Measurements from ENCODE around the gene LRRC66.

LRRC66 gene

GRCh38 chr4:52037689-52038102 is 17.5 kb upstream of the LRRC66 start:
- H3K4me1 ChIP-seq, result peaks cover 15% of the 10 kb centered on the region
- H3K4me3 ChIP-seq, result peak overlapping the region; percentile 64
- DNase-seq (ENCODE audit: low spot score in 2 of 2), result peak; percentile 21 to 46
- no peaks in the 10 kb centered on the region for H3K27me3 ChIP-seq (ENCODE audit: low read depth)
- in situ Hi-C loops (cut with MboI; ENCODE audit: low sequenced_read_pairs), result no loop called here
- no peaks in the 10 kb centered on the region for H3K36me3 ChIP-seq (replicated peaks)
- H3K9me3 ChIP-seq, result no peaks in the 10 kb centered on the region

GRCh38 chr4:52036886-52037530 is 16.8 kb upstream of the LRRC66 start:
- H3K4me1 ChIP-seq, result peaks cover 15% of the 10 kb centered on the region
- H3K36me3 ChIP-seq (replicated peaks), result no peaks in the 10 kb centered on the region
- peak overlapping the region; percentile 64 for H3K4me3 ChIP-seq
- in situ Hi-C loops (cut with MboI; ENCODE audit: low sequenced_read_pairs), result no loop called here
- DNase-seq (ENCODE audit: low spot score in 2 of 2), result no peak
- H3K27me3 ChIP-seq (ENCODE audit: low read depth), result no peaks in the 10 kb centered on the region
- no peaks in the 10 kb centered on the region for H3K9me3 ChIP-seq

DNA sequence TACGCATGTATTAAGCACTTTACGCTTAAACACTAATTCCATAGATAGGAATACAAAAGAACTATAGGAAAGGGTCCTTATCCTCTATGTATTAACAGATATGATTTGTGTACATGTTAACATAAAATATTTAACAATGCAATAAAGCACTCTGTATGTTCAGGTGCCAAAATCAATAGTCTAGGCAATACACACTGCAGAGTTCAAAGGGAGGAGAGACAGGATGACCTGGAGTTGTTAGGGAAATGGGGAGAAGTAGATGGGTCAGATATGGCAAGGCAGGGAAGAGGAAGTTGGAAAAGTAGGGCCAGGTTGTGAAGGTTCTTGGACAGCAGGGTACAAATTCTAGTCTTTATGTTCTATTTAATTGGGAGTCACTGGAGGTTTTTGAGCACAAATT is 15.0 kb upstream of the LRRC66 start:
- Histone ChIP-seq H3K9me3 (no peaks in the 10 kb centered on the region), H3K4me3 (no peak overlapping the region), H3K27me3 (ENCODE audit: low read depth) (no peaks in the 10 kb centered on the region), H3K4me1 (peaks cover 15% of the 10 kb centered on the region), H3K36me3 (replicated peaks) (no peaks in the 10 kb centered on the region)
- DNase-seq (ENCODE audit: low spot score in 2 of 2), result no peak
- in situ Hi-C loops (cut with MboI; ENCODE audit: low sequenced_read_pairs), result no loop called here

DNA sequence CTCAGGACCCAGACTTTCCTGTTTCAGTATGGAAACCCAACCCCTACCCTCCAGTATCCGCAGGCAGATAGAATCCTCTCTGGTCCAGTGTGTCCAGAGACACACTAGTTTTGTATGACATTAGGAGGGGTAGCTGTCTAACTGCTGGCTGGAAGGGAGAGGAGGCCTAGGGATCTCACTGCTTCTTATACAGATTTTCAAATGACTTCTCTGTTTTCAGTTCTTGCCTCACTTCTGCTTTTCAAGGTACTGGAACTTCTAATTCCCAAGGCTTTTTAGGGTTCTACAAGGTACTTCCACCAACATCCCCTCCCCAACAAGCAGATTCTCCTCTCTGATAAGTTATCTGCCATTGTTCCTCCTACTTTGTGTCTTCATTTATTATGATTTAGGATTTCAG is 11.8 kb upstream of the LRRC66 start:
- in situ Hi-C loops (cut with MboI; ENCODE audit: low sequenced_read_pairs), result no loop called here
- H3K36me3 ChIP-seq (replicated peaks), result peaks cover 11% of the 10 kb centered on the region
- DNase-seq (ENCODE audit: low spot score in 2 of 2), result no peak

DNA sequence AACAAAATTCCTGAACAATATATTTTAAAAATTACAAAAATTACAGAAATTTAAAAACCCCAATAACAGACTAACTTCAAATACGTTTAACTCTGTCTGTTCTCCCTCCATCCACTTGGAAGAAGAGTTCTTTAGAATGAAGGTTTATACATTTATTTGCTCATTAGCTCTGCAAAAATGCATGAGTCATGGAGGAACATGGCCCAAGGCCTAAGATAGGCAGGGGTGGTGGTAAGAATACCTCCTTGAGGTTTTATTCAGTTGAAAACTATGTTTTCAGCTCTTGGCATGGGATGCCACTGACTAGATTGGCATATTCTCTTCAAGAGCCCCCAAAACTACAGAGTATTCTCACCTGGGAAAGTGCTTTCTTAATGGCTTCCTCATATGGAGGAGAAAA is 8.8 kb upstream of the LRRC66 start:
- H3K4me3 ChIP-seq, result no peak overlapping the region
- in situ Hi-C loops (cut with MboI; ENCODE audit: low sequenced_read_pairs), result no loop called here
- no peaks in the 10 kb centered on the region for H3K27me3 ChIP-seq (ENCODE audit: low read depth)
- no peak for DNase-seq (ENCODE audit: low spot score in 2 of 2)
- no peaks in the 10 kb centered on the region for H3K9me3 ChIP-seq
- H3K4me1 ChIP-seq, result peaks cover 8% of the 10 kb centered on the region
- peaks cover 20% of the 10 kb centered on the region for H3K36me3 ChIP-seq (replicated peaks)

More for the DNA sequence above, 11.8 kb upstream of the LRRC66 start:
- Histone ChIP-seq H3K4me3 (no peak overlapping the region), H3K9me3 (no peaks in the 10 kb centered on the region), H3K4me1 (peaks cover 9% of the 10 kb centered on the region), H3K27me3 (ENCODE audit: low read depth) (no peaks in the 10 kb centered on the region)

- no peak for DNase-seq (ENCODE audit: low spot score in 2 of 2)
- H3K4me3 ChIP-seq, result no peak overlapping the region
- no peaks in the 10 kb centered on the region for H3K27me3 ChIP-seq (ENCODE audit: low read depth)
- no peaks in the 10 kb centered on the region for H3K9me3 ChIP-seq
- in situ Hi-C loops (cut with MboI; ENCODE audit: low sequenced_read_pairs), result no loop called here
- H3K4me1 ChIP-seq, result 0 out of 2 replicates have a peak, but pooled peaks cover 1% of the 10 kb centered on the region
- peaks cover 3% of the 10 kb centered on the region; the same call in 1 of the 2 replicates for H3K36me3 ChIP-seq (replicated peaks)
Measured at GRCh38 chr4:52017814-52018213, 2.3 kb downstream of the LRRC66 start.

- in situ Hi-C loops (cut with MboI; ENCODE audit: low sequenced_read_pairs), result no loop called here
- no peak overlapping the region for H3K4me3 ChIP-seq
- no peaks in the 10 kb centered on the region for H3K27me3 ChIP-seq (ENCODE audit: low read depth)
- DNase-seq (ENCODE audit: low spot score in 2 of 2), result no peak
- no peaks in the 10 kb centered on the region for H3K36me3 ChIP-seq (replicated peaks)
- H3K9me3 ChIP-seq, result no peaks in the 10 kb centered on the region
- 0 out of 2 replicates have a peak, but pooled peaks cover 3% of the 10 kb centered on the region for H3K4me1 ChIP-seq
Measured at GRCh38 chr4:52016981-52017380, 3.2 kb downstream of the LRRC66 start.

DNA sequence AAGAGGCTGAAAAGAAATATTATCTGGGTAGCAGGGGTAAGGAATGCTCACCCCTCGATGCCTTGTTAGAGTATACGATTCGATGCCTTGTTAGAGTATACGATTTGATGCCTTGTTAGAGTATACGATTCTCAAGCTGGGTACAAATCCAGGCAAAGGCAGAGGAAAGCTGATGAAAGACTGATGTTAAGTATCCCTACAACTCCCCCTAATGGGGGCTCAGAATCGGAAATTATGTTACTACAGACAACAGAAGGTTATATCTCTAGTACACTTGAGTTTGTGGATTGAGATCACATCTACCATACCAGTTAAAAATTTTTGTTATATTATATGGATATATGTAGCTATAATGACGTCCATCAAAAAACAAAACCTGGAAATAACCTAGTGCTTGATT is 4.8 kb downstream of the LRRC66 start:
- Histone ChIP-seq H3K4me3 (no peak overlapping the region), H3K4me1 (0 out of 2 replicates have a peak, but pooled peaks cover 3% of the 10 kb centered on the region), H3K27me3 (ENCODE audit: low read depth) (no peaks in the 10 kb centered on the region), H3K9me3 (no peaks in the 10 kb centered on the region), H3K36me3 (replicated peaks) (no peaks in the 10 kb centered on the region)
- no peak for DNase-seq (ENCODE audit: low spot score in 2 of 2)
- in situ Hi-C loops (cut with MboI; ENCODE audit: low sequenced_read_pairs), result no loop called here

DNA sequence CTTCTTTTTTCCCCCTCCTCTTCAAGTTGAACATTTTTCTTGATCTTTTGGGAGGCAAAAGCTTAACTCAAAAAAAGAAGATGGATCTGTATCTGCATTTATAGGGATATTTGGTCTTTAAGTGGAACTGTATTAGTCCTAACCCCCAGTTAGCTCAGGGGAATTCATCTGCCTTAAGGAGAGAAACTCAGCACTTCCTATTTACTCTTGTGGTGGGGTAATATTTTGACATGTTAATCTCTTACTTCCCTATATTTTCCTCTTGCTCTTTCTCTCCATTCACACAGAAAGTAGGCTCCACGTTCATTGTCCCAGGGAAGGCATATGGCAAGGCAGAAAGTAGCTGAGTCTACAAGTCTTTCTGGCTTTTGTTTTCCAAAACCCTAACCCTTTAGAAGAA is 5.3 kb downstream of the LRRC66 start:
- Histone ChIP-seq H3K4me3 (no peak overlapping the region), H3K9me3 (no peaks in the 10 kb centered on the region), H3K36me3 (replicated peaks) (no peaks in the 10 kb centered on the region), H3K4me1 (0 out of 2 replicates have a peak, but pooled peaks cover 3% of the 10 kb centered on the region), H3K27me3 (ENCODE audit: low read depth) (no peaks in the 10 kb centered on the region)
- in situ Hi-C loops (cut with MboI; ENCODE audit: low sequenced_read_pairs), result no loop called here
- DNase-seq (ENCODE audit: low spot score in 2 of 2), result no peak

- H3K4me1 ChIP-seq, result 0 out of 2 replicates have a peak, but pooled peaks cover 3% of the 10 kb centered on the region
- in situ Hi-C loops (cut with MboI; ENCODE audit: low sequenced_read_pairs), result no loop called here
- no peaks in the 10 kb centered on the region for H3K9me3 ChIP-seq
- no peak overlapping the region for H3K4me3 ChIP-seq
- H3K36me3 ChIP-seq (replicated peaks), result no peaks in the 10 kb centered on the region
- no peaks in the 10 kb centered on the region for H3K27me3 ChIP-seq (ENCODE audit: low read depth)
- no peak for DNase-seq (ENCODE audit: low spot score in 2 of 2)
Measured at GRCh38 chr4:52012651-52013050, 7.5 kb downstream of the LRRC66 start.

DNA sequence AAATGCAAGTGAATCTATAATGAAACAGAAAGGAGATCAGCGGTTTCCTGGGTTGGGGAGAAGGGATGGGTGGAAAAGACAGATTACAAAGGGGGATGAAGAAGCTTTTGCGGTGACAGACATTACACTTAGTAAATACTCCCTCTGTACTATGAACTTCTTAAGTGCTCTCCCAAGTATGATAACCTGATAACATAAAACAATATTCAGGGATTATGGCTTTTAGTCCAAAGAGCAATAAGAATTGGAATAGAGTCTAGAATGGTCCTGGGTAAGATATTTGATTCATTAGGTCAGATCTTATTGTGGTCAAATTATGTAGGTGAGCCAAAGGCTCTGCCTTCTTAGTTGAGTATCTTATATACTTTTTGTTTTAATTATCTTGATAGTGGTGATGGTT is 9.2 kb downstream of the LRRC66 start:
- Histone ChIP-seq H3K9me3 (no peaks in the 10 kb centered on the region), H3K4me3 (no peak overlapping the region)
- in situ Hi-C loops (cut with MboI; ENCODE audit: low sequenced_read_pairs), result no loop called here

GRCh38 chr4:52006887-52007286 is 13.3 kb downstream of the LRRC66 start:
- no peaks in the 10 kb centered on the region for H3K36me3 ChIP-seq (replicated peaks)
- no peak for DNase-seq (ENCODE audit: low spot score in 2 of 2)
- in situ Hi-C loops (cut with MboI; ENCODE audit: low sequenced_read_pairs), result no loop called here
- H3K4me3 ChIP-seq, result no peak overlapping the region
- no peaks in the 10 kb centered on the region for H3K4me1 ChIP-seq
- no peaks in the 10 kb centered on the region for H3K27me3 ChIP-seq (ENCODE audit: low read depth)
- no peaks in the 10 kb centered on the region for H3K9me3 ChIP-seq

More for the DNA sequence above, 9.2 kb downstream of the LRRC66 start:
- DNase-seq (ENCODE audit: low spot score in 2 of 2), result no peak
- no peaks in the 10 kb centered on the region for H3K36me3 ChIP-seq (replicated peaks)
- H3K27me3 ChIP-seq (ENCODE audit: low read depth), result no peaks in the 10 kb centered on the region
- H3K4me1 ChIP-seq, result 0 out of 2 replicates have a peak, but pooled peaks cover 3% of the 10 kb centered on the region

DNA sequence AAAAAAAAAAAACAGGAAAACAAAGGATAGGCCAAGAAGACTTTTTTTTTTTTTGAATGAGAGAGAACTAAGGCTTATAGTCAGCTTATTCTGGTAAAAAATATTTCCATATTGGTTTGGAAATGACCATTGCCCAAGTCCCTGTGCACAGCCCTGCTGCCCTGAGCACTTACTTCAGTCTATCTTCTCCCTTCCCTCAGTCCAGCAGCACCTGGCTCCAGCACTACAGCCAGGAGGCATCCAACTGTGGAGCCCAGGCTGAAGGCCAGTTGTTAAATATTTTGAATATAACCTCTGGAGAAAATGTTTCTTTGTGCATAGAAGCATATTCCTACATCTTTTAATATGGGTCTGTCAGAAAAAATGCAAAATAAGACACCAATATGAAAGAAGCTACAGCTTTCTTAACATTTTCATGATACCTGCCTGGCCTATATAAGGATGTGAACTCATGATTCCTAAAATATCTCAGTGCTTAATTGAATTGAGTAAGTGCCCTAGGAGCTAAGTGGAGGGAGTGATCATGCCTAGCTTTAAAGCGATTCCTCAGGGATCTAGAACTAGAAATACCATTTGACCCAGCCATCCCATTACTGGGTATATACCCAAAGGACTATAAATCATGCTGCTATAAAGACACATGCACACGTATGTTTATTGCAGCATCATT is 14.4 kb downstream of the LRRC66 start:
- no peaks in the 10 kb centered on the region for H3K4me1 ChIP-seq
- H3K36me3 ChIP-seq (replicated peaks), result no peaks in the 10 kb centered on the region
- H3K27me3 ChIP-seq (ENCODE audit: low read depth), result no peaks in the 10 kb centered on the region
- H3K4me3 ChIP-seq, result no peak overlapping the region
- in situ Hi-C loops (cut with MboI; ENCODE audit: low sequenced_read_pairs), result no loop called here
- H3K9me3 ChIP-seq, result no peaks in the 10 kb centered on the region
- DNase-seq (ENCODE audit: low spot score in 2 of 2), result no peak

- in situ Hi-C loops (cut with MboI; ENCODE audit: low sequenced_read_pairs), result no loop called here
- Histone ChIP-seq H3K36me3 (replicated peaks) (no peaks in the 10 kb centered on the region), H3K4me1 (no peaks in the 10 kb centered on the region), H3K27me3 (ENCODE audit: low read depth) (no peaks in the 10 kb centered on the region), H3K4me3 (no peak overlapping the region), H3K9me3 (no peaks in the 10 kb centered on the region)
- DNase-seq (ENCODE audit: low spot score in 2 of 2), result no peak
Measured at GRCh38 chr4:52004414-52004813, 15.7 kb downstream of the LRRC66 start.

Measured in HAP-1 (cell line).